BJ (cell line): ENCODE measurements around the gene TSKU. TPM values are rescaled to one million over a fixed set of nuclear protein-coding genes. Genes with fewer than 3 reads are reported as not detected.

Experiments used
- CTCF ChIA-PET: fragments of 350-600 bp; formaldehyde crosslinking; extraction: SDS; loops from one replicate; lab custom pipeline; 2021; ENCODE audit warnings: antibody characterized with exemption, inconsistent platforms; lab: Yijun Ruan, JAX
- POLR2A ChIA-PET: fragments of 300-600 bp; sonication (Branson Sonifier 250); formaldehyde crosslinking; extraction: SDS; loops from one replicate; lab custom pipeline; 2021; ENCODE audit warnings: antibody characterized with exemption; lab: Charles Lee
- DNase-seq: peaks from one replicate; pipeline ENCODE4 v3.0.0-alpha.2; 2011; ENCODE audit warnings: low read depth
- H3K27me3 ChIP-seq: 2 replicates; pipeline ENCODE4 v1.6.0; 2011; ENCODE audit warnings: low read length; ENCODE audit not compliant: control insufficient read depth, insufficient read depth
- H3K36me3 ChIP-seq: 2 replicates; pipeline ENCODE4 v1.5.1; 2011; ENCODE audit warnings: low read length; ENCODE audit not compliant: control insufficient read depth, insufficient read depth
- H3K4me3 ChIP-seq: 2 replicates; pipeline ENCODE4 v1.5.1; 2011; ENCODE audit warnings: low read depth, mild to moderate bottlenecking, control low read depth, low read length
- polyA plus RNA-seq: library from polyadenylated mRNA; depleted of rRNA; stranded (reverse); fragments of >200 nt; gene quantifications from 2 replicates; pipeline ENCODE4 v1.2.3, GENCODE V29; 2011
- TF ChIP-seq, protein P1 (sequence below): IDR thresholded peaks from 2 replicates; pipeline ENCODE4 v1.5.1; 2011; ENCODE audit warnings: low read depth, mild to moderate bottlenecking, control low read depth, inconsistent platforms, low read length, moderate library complexity; ENCODE audit not compliant: insufficient read depth

TSKU gene
- polyA plus RNA-seq, 1 experiment = 27.3 TPM

DNA sequence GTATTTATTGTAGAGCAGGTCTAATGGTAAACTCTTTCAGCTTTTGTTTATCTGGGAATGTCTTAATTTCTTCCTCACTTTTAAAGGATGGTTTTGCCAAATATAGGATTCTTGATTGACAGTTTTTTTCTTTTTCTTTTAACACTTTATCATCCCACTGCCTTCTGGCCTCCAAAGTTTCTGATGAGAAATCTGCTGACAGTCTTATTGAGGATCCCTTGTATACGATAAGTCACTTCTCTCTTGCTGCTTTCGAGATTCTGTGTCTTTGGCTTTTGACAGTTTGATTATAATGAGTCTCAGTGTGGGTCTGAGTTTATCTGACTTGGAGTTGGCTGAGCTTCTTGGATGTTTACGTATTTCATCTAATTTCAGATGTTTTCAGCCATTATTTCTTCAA is 6.7 kb upstream of the TSKU start:
- Histone ChIP-seq H3K36me3 (no peaks in the 10 kb centered on the region), H3K27me3 (peaks cover 8% of the 10 kb centered on the region), H3K4me3 (no peak overlapping the region)
- TF ChIP-seq, protein P1, sequence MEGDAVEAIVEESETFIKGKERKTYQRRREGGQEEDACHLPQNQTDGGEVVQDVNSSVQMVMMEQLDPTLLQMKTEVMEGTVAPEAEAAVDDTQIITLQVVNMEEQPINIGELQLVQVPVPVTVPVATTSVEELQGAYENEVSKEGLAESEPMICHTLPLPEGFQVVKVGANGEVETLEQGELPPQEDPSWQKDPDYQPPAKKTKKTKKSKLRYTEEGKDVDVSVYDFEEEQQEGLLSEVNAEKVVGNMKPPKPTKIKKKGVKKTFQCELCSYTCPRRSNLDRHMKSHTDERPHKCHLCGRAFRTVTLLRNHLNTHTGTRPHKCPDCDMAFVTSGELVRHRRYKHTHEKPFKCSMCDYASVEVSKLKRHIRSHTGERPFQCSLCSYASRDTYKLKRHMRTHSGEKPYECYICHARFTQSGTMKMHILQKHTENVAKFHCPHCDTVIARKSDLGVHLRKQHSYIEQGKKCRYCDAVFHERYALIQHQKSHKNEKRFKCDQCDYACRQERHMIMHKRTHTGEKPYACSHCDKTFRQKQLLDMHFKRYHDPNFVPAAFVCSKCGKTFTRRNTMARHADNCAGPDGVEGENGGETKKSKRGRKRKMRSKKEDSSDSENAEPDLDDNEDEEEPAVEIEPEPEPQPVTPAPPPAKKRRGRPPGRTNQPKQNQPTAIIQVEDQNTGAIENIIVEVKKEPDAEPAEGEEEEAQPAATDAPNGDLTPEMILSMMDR = no peak
- ChIA-PET CTCF (interaction anchor here (1.6 kb wide), 1 partner anchor 143 kb away, joined by 6 read pairs; no protein-coding TSS in a partner anchor), POLR2A (no interaction called here)
- DNase-seq = no peak

DNA sequence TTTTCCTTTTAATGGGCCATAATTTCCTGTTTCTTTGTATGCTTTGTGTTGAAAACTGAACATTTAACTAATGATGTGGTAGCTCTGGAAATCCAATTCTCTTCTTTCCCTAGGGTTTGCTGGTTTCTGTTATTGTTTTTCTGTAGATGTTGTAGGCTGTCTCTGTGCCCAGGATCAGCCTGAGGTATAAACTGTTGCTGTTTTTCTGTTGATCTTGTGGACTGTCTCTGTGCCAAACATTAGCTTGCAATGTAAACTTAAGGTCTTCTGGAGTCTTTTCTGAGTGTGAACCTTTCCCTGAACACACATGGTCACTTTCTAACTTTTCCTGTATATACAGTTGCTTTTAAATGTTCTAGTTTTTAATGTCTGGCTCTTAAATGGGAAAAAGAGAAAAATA is 5.9 kb upstream of the TSKU start:
- CTCF ChIA-PET = interaction anchor here (1.6 kb wide), 1 partner anchor 142 kb away, joined by 6 read pairs; no protein-coding TSS in a partner anchor

DNA sequence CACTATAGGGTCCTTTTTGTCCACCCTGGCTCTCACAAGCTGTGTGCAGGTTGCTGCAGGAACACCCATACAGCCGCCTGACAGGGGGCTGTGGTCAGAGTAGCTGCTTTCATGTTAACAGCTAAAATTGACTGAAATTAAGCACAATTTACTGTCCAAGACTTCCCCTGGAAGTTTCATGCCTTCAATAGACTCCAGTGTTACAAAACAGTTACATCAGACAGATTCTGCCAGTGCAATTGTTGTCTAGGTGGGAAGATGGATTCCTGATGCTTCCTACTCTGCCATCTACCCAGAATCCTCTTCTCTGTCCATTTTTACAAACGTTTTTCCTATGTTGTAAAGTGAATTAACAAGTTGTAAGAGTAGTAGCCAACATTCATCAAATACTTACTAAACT is 5.3 kb upstream of the TSKU start:
- TF ChIP-seq, protein P1 = no peak
- Histone ChIP-seq H3K36me3 (no peaks in the 10 kb centered on the region), H3K4me3 (no peak overlapping the region), H3K27me3 (peaks cover 8% of the 10 kb centered on the region)
- DNase-seq = no peak
- ChIA-PET POLR2A (no interaction called here), CTCF (interaction anchor here (1.4 to 1.6 kb wide), 2 partner anchors 11 to 141 kb away, joined by 3 to 6 read pairs; no protein-coding TSS in a partner anchor)

More for the DNA sequence above, 5.9 kb upstream of the TSKU start:
- TF ChIP-seq, protein P1 = no peak
- Histone ChIP-seq H3K4me3 (no peak overlapping the region), H3K27me3 (peaks cover 8% of the 10 kb centered on the region), H3K36me3 (no peaks in the 10 kb centered on the region)
- DNase-seq = no peak
- POLR2A ChIA-PET = no interaction called here

DNA sequence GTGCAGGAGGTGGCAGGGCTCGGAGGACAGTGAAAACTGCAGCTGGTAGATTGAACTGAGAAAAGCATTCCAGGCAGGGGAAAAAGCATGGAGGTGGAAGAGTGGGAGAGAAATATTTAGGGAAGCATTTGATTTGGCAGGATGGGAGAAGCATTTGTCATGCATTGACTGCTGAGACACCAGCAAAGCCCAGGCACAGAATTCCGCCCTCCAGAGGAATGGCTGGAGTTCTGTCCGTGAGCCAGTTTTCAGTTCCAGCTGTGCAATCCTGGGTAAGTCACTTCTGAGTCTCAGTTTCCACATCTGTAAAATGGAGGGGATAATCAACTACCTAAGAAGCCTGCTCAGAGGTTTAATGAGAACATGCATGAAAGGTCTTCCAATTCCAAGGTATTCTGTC is 4.3 kb upstream of the TSKU start:
- DNase-seq = no peak
- CTCF ChIA-PET = interaction anchor here (1.1 to 1.4 kb wide), 2 partner anchors 10 to 57 kb away, joined by 3 to 6 read pairs; no protein-coding TSS in a partner anchor

DNA sequence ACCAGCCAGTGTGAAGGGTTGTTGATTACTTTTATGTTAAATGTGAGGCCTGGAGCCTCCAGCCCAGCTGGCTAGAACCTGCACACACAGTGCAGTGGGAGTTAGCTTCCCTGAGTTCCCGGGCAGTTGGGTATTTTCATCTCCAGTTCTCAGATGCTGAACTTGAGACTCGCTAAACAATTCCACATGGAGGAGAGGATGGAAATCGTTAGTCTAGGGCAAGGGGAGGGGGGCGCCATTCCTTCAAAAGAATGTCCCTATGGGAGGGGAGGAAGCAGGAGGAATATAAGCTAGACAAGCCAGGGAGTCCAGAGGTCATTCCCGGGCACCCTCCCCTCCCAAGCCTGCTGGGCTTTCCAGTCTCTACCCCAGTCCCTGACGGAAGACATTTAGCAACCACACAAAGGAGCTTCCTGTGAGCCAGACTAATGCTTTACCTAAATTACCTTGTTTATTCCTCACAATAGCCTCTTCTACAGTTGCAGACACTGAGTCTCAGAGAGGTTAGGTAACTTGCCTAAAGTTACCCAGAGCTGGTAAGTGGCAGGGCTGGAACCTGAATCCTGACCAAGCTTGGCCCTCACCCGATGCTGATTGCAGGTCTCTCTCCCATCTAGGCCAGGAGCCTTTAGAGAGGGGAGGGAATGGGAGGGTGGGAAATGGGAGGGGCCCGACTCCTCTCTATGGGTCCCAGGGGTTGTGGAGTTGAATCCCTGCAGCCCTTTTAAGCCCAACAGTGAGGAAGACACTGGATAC is 1.9 kb upstream of the TSKU start:
- ChIA-PET POLR2A (no interaction called here), CTCF (interaction anchor here (0.7 to 2.0 kb wide), 4 partner anchors 11 to 59 kb away, joined by 3 to 11 read pairs (median 4); no protein-coding TSS in a partner anchor)
- no peak for DNase-seq
- TF ChIP-seq, protein P1 = no peak
- peaks cover 6% of the 10 kb centered on the region for H3K27me3 ChIP-seq
- H3K36me3 ChIP-seq = no peaks in the 10 kb centered on the region
- H3K4me3 ChIP-seq = no peak overlapping the region

More for the DNA sequence above, 4.3 kb upstream of the TSKU start:
- H3K36me3 ChIP-seq = no peaks in the 10 kb centered on the region
- H3K4me3 ChIP-seq = no peak overlapping the region
- TF ChIP-seq, protein P1 = no peak
- POLR2A ChIA-PET = no interaction called here
- H3K27me3 ChIP-seq = peaks cover 6% of the 10 kb centered on the region
